Measurements from ENCODE around the gene RNF222.

Gene RNF222

DNA sequence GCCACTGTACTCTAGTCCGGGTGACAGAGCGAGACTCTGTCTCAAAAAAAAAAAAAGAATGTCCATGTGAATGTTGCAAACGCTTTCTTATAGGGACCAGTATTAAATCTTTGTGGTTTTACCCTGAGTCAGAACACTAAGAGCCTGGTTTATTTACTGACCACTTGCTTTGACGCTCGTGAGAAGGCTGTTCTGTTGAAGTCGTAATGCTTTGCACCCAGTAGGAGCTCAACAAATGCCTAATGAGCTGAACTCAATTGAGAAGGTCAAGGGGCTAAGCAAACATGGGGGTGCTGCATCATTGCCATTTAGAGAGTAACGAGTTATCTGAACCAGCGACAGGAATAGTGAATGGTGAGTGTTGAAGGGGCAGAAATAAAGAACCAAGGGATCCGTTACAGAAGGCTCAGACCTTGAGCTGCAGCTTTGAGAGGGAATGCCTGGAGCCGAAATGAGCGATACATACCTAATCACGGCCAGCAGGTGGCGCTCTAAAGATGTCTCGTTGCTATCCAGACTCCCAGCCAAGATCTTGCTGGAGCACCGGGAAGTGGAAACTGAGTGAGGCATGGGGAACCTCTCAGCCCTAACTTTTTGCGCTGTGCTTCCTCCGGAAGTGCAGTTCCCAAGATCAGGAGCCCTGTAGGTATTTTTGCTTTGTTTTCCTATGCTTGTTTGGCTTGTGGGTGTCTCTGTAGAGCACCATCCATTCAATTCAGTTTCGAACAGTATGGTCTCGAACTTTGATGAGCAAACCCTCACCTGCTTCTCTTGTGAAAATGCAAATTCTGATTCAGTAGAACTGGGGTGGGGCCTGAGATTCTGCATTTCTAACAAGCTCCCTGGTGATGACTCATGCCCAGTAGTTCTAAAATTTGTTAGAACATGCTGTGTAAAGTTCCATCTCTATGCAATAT lies 12.6 kb upstream of the RNF222 start:
- TF ChIP-seq ZBTB7A (IDR thresholded peaks at IDR 0.05; ENCODE audit: low read depth): no peak
- peak; percentile 8; the same call in 1 of the 2 replicates for TF ChIP-seq TEAD4 (IDR thresholded peaks at IDR 0.05)
- TF ChIP-seq, protein P1, sequence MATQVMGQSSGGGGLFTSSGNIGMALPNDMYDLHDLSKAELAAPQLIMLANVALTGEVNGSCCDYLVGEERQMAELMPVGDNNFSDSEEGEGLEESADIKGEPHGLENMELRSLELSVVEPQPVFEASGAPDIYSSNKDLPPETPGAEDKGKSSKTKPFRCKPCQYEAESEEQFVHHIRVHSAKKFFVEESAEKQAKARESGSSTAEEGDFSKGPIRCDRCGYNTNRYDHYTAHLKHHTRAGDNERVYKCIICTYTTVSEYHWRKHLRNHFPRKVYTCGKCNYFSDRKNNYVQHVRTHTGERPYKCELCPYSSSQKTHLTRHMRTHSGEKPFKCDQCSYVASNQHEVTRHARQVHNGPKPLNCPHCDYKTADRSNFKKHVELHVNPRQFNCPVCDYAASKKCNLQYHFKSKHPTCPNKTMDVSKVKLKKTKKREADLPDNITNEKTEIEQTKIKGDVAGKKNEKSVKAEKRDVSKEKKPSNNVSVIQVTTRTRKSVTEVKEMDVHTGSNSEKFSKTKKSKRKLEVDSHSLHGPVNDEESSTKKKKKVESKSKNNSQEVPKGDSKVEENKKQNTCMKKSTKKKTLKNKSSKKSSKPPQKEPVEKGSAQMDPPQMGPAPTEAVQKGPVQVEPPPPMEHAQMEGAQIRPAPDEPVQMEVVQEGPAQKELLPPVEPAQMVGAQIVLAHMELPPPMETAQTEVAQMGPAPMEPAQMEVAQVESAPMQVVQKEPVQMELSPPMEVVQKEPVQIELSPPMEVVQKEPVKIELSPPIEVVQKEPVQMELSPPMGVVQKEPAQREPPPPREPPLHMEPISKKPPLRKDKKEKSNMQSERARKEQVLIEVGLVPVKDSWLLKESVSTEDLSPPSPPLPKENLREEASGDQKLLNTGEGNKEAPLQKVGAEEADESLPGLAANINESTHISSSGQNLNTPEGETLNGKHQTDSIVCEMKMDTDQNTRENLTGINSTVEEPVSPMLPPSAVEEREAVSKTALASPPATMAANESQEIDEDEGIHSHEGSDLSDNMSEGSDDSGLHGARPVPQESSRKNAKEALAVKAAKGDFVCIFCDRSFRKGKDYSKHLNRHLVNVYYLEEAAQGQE (IDR thresholded peaks at IDR 0.05; ENCODE audit: low read depth): no peak
- TF ChIP-seq RAD21 (IDR thresholded peaks at IDR 0.05; ENCODE audit: low read depth): peak; percentile 81

DNA sequence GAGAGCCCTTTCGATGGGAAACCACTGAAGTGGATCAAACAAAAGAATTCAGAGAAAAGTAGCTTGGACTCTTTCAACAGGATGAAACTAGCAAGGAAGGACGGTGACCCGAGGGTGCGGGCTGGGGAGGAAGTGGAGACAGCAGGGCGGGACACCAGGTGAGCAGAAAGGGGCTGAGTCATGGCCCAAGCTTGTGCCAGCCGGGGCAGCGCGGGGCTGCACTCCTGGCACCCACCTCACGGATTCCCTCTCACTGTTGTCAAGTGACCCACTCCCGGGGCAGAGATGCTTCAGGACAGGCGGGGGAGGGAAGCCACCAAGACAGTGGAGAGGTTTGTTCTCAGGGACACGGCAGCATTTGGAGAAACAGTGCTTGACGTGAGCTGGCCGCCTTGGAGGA lies 10.7 kb upstream of the RNF222 start:
- TF ChIP-seq EGR1 (IDR thresholded peaks at IDR 0.05) (no peak), TCF12 (IDR thresholded peaks at IDR 0.05; ENCODE audit: low read depth) (0 out of 2 replicates have a peak, but pooled peaks have one; percentile 16), CREB1 (IDR thresholded peaks at IDR 0.05; ENCODE audit: low read depth) (no peak)
- TF ChIP-seq, protein P2, sequence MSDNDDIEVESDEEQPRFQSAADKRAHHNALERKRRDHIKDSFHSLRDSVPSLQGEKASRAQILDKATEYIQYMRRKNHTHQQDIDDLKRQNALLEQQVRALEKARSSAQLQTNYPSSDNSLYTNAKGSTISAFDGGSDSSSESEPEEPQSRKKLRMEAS (IDR thresholded peaks at IDR 0.05): 0 out of 2 replicates have a peak, but pooled peaks have one; percentile 30

DNA sequence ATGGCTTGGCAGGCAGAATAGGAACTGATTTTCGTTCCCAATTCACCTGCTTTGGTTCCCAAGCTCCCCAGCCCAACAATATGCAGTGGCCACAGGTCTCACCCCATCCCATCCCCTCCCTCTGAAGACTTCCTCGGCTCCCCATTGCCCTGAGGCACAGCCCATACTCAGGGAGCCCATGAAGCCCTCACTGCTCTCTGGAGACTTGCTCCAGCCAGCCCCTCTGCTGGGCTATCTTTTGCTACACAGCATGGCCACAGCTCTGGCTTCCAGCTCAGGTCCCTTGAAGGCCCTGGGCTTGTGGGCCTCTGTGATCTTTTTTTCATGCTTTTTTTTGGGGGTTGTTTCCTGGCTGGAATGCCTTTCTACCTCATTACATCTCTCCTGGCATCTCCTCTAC lies 8.5 kb upstream of the RNF222 start:
- TF ChIP-seq TCF12 (IDR thresholded peaks at IDR 0.05; ENCODE audit: low read depth) (no peak), CEBPB (IDR thresholded peaks at IDR 0.05) (no peak), EP300 (IDR thresholded peaks at IDR 0.05; ENCODE audit: borderline replicate concordance) (no peak), NFIC (IDR thresholded peaks at IDR 0.05) (no peak), TEAD4 (IDR thresholded peaks at IDR 0.05) (no peak), ZBTB7A (IDR thresholded peaks at IDR 0.05; ENCODE audit: low read depth) (no peak), EGR1 (IDR thresholded peaks at IDR 0.05) (no peak), RAD21 (IDR thresholded peaks at IDR 0.05; ENCODE audit: low read depth) (no peak), TAF1 (IDR thresholded peaks at IDR 0.05; ENCODE audit: low read depth) (no peak), CREB1 (IDR thresholded peaks at IDR 0.05; ENCODE audit: low read depth) (no peak), FOXM1 (IDR thresholded peaks at IDR 0.05; ENCODE audit: borderline replicate concordance, low read depth) (no peak), YY1 (IDR thresholded peaks at IDR 0.05; ENCODE audit: low read depth) (no peak)
- TF ChIP-seq, protein P2 (IDR thresholded peaks at IDR 0.05): no peak
- TF ChIP-seq, protein P3, sequence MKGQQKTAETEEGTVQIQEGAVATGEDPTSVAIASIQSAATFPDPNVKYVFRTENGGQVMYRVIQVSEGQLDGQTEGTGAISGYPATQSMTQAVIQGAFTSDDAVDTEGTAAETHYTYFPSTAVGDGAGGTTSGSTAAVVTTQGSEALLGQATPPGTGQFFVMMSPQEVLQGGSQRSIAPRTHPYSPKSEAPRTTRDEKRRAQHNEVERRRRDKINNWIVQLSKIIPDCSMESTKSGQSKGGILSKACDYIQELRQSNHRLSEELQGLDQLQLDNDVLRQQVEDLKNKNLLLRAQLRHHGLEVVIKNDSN (IDR thresholded peaks at IDR 0.05): no peak
- TF ChIP-seq, protein P1 (IDR thresholded peaks at IDR 0.05; ENCODE audit: low read depth): no peak

DNA sequence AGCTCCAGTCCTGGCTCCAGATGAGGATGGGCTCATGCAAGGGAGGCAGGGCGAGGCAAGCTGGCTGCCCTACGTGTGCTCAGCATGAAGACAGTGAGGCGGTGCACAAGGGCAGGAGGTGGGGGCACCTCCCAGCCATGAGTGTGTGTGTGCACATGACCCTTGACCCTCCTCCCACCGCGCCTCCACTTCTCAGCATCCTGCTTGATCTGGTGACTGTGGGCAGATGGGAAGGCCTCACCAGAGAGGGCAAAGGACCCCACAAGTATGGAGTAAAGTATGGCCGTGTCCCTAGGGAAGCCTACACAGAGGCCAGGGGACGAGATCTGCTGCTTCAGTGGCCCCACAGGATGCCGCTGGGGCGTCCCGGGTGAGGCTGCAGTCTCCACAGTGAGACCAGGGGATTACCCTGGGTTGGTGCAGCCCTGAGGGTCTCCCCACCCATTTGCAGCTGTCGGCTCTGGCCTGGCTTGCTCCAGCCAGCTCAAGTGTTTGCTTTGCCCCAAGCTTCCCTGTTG lies 7.9 kb upstream of the RNF222 start:
- TF ChIP-seq, protein P3 (IDR thresholded peaks at IDR 0.05): no peak
- TF ChIP-seq TCF12 (IDR thresholded peaks at IDR 0.05; ENCODE audit: low read depth): no peak
- TF ChIP-seq CREB1 (IDR thresholded peaks at IDR 0.05; ENCODE audit: low read depth): no peak
- TF ChIP-seq CEBPB (IDR thresholded peaks at IDR 0.05): no peak
- TF ChIP-seq YY1 (IDR thresholded peaks at IDR 0.05; ENCODE audit: low read depth): no peak

DNA sequence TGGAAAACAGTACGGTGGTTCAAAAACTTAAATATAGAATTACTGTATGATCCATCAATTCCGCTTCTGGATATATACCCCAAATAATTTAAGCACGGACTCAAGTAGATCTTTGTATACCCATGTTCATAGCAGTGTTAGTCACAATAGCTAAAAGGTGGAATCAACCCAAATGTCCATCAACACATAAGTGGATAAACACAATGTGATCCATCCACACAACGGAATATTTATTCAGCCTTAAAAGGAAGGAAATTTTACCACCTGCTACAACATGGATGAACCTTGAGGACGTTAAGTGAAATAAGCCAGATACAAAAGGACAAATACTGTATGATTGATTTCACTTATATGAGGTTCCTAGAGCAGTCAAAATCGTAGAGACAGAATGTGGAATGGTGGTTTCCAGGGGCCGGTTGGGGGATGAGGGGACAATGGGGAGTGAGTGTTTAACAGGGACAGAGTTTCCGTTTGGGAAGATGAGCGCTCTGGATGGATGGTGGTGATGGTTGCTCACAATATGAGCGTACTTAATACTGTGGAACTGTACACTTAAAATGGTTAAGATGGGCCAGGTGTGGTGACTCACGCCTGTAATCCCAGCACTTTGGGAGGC lies 5.4 kb upstream of the RNF222 start:
- TF ChIP-seq EGR1 (IDR thresholded peaks at IDR 0.05) (no peak), FOXM1 (IDR thresholded peaks at IDR 0.05; ENCODE audit: borderline replicate concordance, low read depth) (no peak)

DNA sequence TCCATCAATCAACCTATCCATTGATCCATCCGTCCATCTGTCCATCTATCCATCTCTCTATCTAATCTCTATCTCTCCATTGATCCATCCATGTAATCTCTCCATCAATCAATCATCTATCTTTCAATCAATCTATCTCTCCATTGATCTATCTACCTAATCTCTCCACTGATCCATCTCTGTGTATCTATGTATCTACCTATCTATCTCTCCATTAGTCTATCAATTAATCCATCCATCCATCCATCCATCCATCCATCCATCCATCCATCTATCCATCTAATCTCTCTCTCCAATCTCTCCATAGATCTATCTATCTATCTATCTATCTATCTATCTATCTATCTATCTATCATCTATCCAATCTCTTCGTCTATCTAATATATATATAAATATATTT lies 3.5 kb upstream of the RNF222 start:
- TF ChIP-seq, protein P2 (IDR thresholded peaks at IDR 0.05): no peak
- TF ChIP-seq EGR1 (IDR thresholded peaks at IDR 0.05) (no peak), ZBTB7A (IDR thresholded peaks at IDR 0.05; ENCODE audit: low read depth) (no peak)
